Neuronal stem cell (in vitro differentiated cells): Measurements from ENCODE around the gene SIVA1.

Experiments
- DNase-seq: peaks from one replicate; pipeline ENCODE4 v3.0.0-alpha.2; 2013; ENCODE audit warnings: low spot score
- H2AFZ ChIP-seq: one replicate; pipeline ENCODE4 v1.6.1; 2013; ENCODE audit warnings: mild to moderate bottlenecking, low read length, inconsistent platforms
- H2AK5ac ChIP-seq: 2 replicates; pipeline ENCODE4 v1.6.1; 2013; ENCODE audit warnings: low read depth, mild to moderate bottlenecking, inconsistent platforms, low read length, moderate library complexity, mixed read lengths
- H2BK120ac ChIP-seq: 2 replicates; pipeline ENCODE4 v1.6.1; 2013; ENCODE audit warnings: low read depth, mild to moderate bottlenecking, inconsistent platforms, low read length, moderate library complexity, mixed read lengths
- H2BK12ac ChIP-seq: one replicate; pipeline ENCODE4 v1.6.1; 2013; ENCODE audit warnings: low read length, inconsistent platforms
- H2BK15ac ChIP-seq: 2 replicates; pipeline ENCODE4 v1.6.1; 2013; ENCODE audit warnings: mild to moderate bottlenecking, low read length, inconsistent platforms, mixed read lengths
- H2BK5ac ChIP-seq: one replicate; pipeline ENCODE4 v1.6.1; 2013; ENCODE audit warnings: inconsistent platforms, mild to moderate bottlenecking, low read length, moderate library complexity
- H3K14ac ChIP-seq: one replicate; pipeline ENCODE4 v1.6.1; 2013; ENCODE audit warnings: low read length, inconsistent platforms
- H3K18ac ChIP-seq: 2 replicates; pipeline ENCODE4 v1.6.1; 2013; ENCODE audit warnings: low read length, inconsistent platforms
- H3K23ac ChIP-seq: 2 replicates; pipeline ENCODE4 v1.6.1; 2013; ENCODE audit warnings: low read depth, mild to moderate bottlenecking, mixed read lengths, low read length, inconsistent platforms; ENCODE audit not compliant: poor library complexity
- H3K27ac ChIP-seq: replicated peaks from 3 replicates; pipeline ENCODE4 v1.5.1; 2013; ENCODE audit warnings: low read length, inconsistent platforms
- H3K27me3 ChIP-seq, 3 experiments: 2 replicates each; pipeline ENCODE4 v1.6.1; 2013; ENCODE audit warnings: low read length in 3 of 3, mild to moderate bottlenecking in 2 of 3, inconsistent platforms in 1 of 3, low read depth in 1 of 3, mixed read lengths in 1 of 3, moderate library complexity in 1 of 3; ENCODE audit not compliant: control insufficient read depth in 3 of 3, insufficient read depth in 3 of 3
- H3K36me3 ChIP-seq, 2 donors: replicated peaks in 1 of 2; 2 replicates each; pipeline ENCODE4 v1.6.1; 2013; ENCODE audit warnings: low read length in 2 of 2; ENCODE audit not compliant: control insufficient read depth in 2 of 2, insufficient read depth in 2 of 2
- H3K4ac ChIP-seq: 2 replicates; pipeline ENCODE4 v1.6.1; 2013; ENCODE audit warnings: inconsistent platforms, mild to moderate bottlenecking, low read length, moderate library complexity
- H3K4me1 ChIP-seq, 2 donors: 1 replicate in 1 of 2; 2 replicates in 1 of 2; pipeline ENCODE4 v1.6.1; 2013; ENCODE audit warnings: low read length in 2 of 2, low read depth in 1 of 2; ENCODE audit not compliant: control insufficient read depth in 2 of 2, insufficient read depth in 1 of 2
- H3K4me2 ChIP-seq: one replicate; pipeline ENCODE4 v1.6.1; 2013; ENCODE audit warnings: mild to moderate bottlenecking, low read length, inconsistent platforms; ENCODE audit not compliant: insufficient read depth, poor library complexity, severe bottlenecking
- H3K4me3 ChIP-seq, 2 donors: 2 replicates each; pipeline ENCODE4 v1.5.1; 2013; ENCODE audit warnings: low read length in 2 of 2, mild to moderate bottlenecking in 2 of 2, inconsistent platforms in 1 of 2, moderate library complexity in 1 of 2
- H3K79me1 ChIP-seq: one replicate; pipeline ENCODE4 v1.6.1; 2013; ENCODE audit warnings: low read depth, mild to moderate bottlenecking, inconsistent platforms, low read length, moderate library complexity
- H3K9ac ChIP-seq: one replicate; pipeline ENCODE4 v1.6.1; 2013; ENCODE audit warnings: mild to moderate bottlenecking, low read depth, low read length, inconsistent platforms; ENCODE audit not compliant: poor library complexity
- H3K9me3 ChIP-seq, 2 donors: replicated peaks in 1 of 2; 2 replicates each; pipeline versions ENCODE3 to v1.6.1; 2013; ENCODE audit warnings: low read length in 2 of 2, mild to moderate bottlenecking in 2 of 2, inconsistent platforms in 1 of 2, low read depth in 1 of 2, mixed read lengths in 1 of 2, moderate library complexity in 1 of 2; ENCODE audit not compliant: control insufficient read depth in 2 of 2, insufficient read depth in 1 of 2
- H4K8ac ChIP-seq: one replicate; pipeline ENCODE4 v1.6.1; 2013; ENCODE audit warnings: low read depth, mild to moderate bottlenecking, inconsistent platforms, low read length, moderate library complexity
- H4K91ac ChIP-seq: one replicate; pipeline ENCODE4 v1.6.1; 2013; ENCODE audit warnings: low read length, low read depth, mild to moderate bottlenecking, inconsistent platforms; ENCODE audit not compliant: poor library complexity
- WGBS, 2 donors: extraction: QIAGEN DNeasy Blood & Tissue Kit; methylation state at CpG; one replicate each; pipeline ENCODE4 v1.1.7; 2013; ENCODE audit warnings: missing lambda C conversion rate in 2 of 2, mixed read lengths in 1 of 2; ENCODE audit not compliant: insufficient read length in 2 of 2, insufficient replicate concordance in 1 of 2; ENCODE audit errors: extremely low coverage in 2 of 2; 5-methylcytosine and 5-hydroxymethylcytosine counted together

Gene SIVA1

DNA sequence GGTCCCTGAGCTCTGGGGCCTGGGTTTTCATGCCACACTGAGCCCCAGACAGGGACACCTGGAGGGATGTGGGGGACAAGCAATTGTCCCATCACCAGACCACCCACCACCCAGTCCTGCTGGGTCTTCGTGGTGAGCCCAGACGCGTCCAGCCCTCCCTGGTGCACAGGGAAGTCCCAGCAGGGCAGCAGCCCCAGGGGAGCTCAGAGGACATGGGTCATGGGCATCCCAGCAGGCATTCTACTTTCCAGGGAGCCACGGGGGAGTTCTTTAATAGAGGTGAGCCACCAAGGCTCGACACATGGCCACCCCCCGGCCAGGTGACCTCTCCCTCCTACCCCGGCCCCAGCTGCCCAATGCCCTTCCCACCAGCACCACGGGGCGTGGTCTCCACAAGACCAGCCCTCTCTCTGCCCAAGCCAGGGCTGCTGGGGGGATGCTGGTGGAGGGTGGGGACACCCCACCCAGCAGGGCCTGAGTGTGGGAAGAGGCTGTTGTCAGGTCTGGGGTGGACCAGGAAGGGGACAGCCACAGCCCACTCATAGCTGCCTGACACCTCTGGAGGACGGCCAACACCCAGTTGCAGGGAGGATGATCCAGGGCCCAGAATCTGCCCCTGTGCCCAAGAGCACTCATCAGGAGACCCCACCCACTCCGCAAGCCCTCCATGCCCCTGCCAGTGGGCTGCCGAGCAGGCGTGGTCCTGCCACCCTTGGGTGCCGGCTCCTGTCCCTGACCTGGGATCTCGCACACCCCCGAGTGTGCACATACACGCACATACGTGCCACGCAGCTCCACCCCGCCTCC, 28.5 kb downstream of the SIVA1 start:
- H2AFZ ChIP-seq = no peak overlapping the region
- H3K18ac ChIP-seq = peak overlapping the region; percentile 28
- no peak overlapping the region for H2AK5ac ChIP-seq
- DNase-seq = no peak
- H3K4ac ChIP-seq = no peak overlapping the region
- no peak overlapping the region for H2BK12ac ChIP-seq
- H3K4me2 ChIP-seq = no peak overlapping the region
- no peaks in the 10 kb centered on the region for H3K27me3 ChIP-seq
- WGBS, 2 donors = no CpG with 5 or more reads among the region's 20 CpGs
- H4K91ac ChIP-seq = no peak overlapping the region
- H2BK15ac ChIP-seq = no peak overlapping the region
- H3K23ac ChIP-seq = no peak overlapping the region
- H3K79me1 ChIP-seq = peaks cover 21% of the 10 kb centered on the region
- H3K9me3 ChIP-seq = peaks cover 0 to 2% of the 10 kb centered on the region in 2 donors
- H3K27ac ChIP-seq = no peak overlapping the region
- H3K14ac ChIP-seq = no peak overlapping the region
- peak overlapping the region; percentile 4 for H3K9ac ChIP-seq
- no peak overlapping the region for H3K4me3 ChIP-seq
- H3K4me1 ChIP-seq = peaks cover 0 to 23% of the 10 kb centered on the region in 2 donors
- peaks cover 12 to 40% of the 10 kb centered on the region in 2 donors for H3K36me3 ChIP-seq
- H2BK120ac ChIP-seq = no peak overlapping the region
- H4K8ac ChIP-seq = no peak overlapping the region
- peak overlapping the region; percentile 66 for H2BK5ac ChIP-seq

GRCh38 chr14:104782086-104782807, 29.3 kb downstream of the SIVA1 start:
- H2AK5ac ChIP-seq = no peak overlapping the region
- no peak overlapping the region for H3K4ac ChIP-seq
- H2BK5ac ChIP-seq = peak overlapping the region; percentile 66
- H2BK15ac ChIP-seq = no peak overlapping the region
- H3K9me3 ChIP-seq = peaks cover 0 to 2% of the 10 kb centered on the region in 2 donors
- no peak overlapping the region for H3K27ac ChIP-seq
- H2AFZ ChIP-seq = no peak overlapping the region
- no peak overlapping the region for H3K4me2 ChIP-seq
- peaks cover 8 to 40% of the 10 kb centered on the region in 2 donors for H3K36me3 ChIP-seq
- no peak overlapping the region for H3K23ac ChIP-seq
- H3K14ac ChIP-seq = no peak overlapping the region
- H3K18ac ChIP-seq = no peak overlapping the region
- H3K27me3 ChIP-seq = no peaks in the 10 kb centered on the region
- no peak overlapping the region for H3K9ac ChIP-seq
- H3K79me1 ChIP-seq = peaks cover 15% of the 10 kb centered on the region
- H3K4me1 ChIP-seq = peaks cover 0 to 17% of the 10 kb centered on the region in 2 donors
- no CpG with 5 or more reads among the region's 28 CpGs for WGBS, 2 donors
- no peak overlapping the region for H3K4me3 ChIP-seq
- H2BK12ac ChIP-seq = no peak overlapping the region
- no peak overlapping the region for H2BK120ac ChIP-seq
- no peak for DNase-seq
- H4K8ac ChIP-seq = no peak overlapping the region
- no peak overlapping the region for H4K91ac ChIP-seq

GRCh38 chr14:104782808-104783139, 29.8 kb downstream of the SIVA1 start:
- H3K4me1 ChIP-seq = peaks cover 0 to 12% of the 10 kb centered on the region in 2 donors
- WGBS, 2 donors = no CpG with 5 or more reads among the region's 13 CpGs
- H3K23ac ChIP-seq = no peak overlapping the region
- H3K4me3 ChIP-seq = no peak overlapping the region
- no peak overlapping the region for H2AFZ ChIP-seq
- H2BK120ac ChIP-seq = no peak overlapping the region
- no peak overlapping the region for H3K4ac ChIP-seq
- H4K8ac ChIP-seq = no peak overlapping the region
- no peak overlapping the region for H3K18ac ChIP-seq
- no peak for DNase-seq
- H3K27ac ChIP-seq = no peak overlapping the region
- no peak overlapping the region for H3K14ac ChIP-seq
- H3K4me2 ChIP-seq = peak overlapping the region; percentile 11
- H2AK5ac ChIP-seq = no peak overlapping the region
- no peak overlapping the region for H2BK5ac ChIP-seq
- no peak overlapping the region for H4K91ac ChIP-seq
- peaks cover 15% of the 10 kb centered on the region for H3K79me1 ChIP-seq
- no peak overlapping the region for H2BK12ac ChIP-seq
- H3K36me3 ChIP-seq = peaks cover 6 to 45% of the 10 kb centered on the region in 2 donors
- H3K9me3 ChIP-seq = peaks cover 0 to 2% of the 10 kb centered on the region in 2 donors
- peak overlapping the region; percentile 70 for H3K9ac ChIP-seq
- H3K27me3 ChIP-seq = no peaks in the 10 kb centered on the region
- H2BK15ac ChIP-seq = no peak overlapping the region
